GM18508 (cell line): ENCODE results near the gene ZNF414.

Experiments
- ATAC-seq: cut with Tn5 transposase; IDR thresholded peaks from one replicate; pipeline ENCODE4 v1.9.1; 2021; ENCODE audit warnings: moderate number of reproducible peaks; ENCODE audit not compliant: insufficient read depth, unreplicated experiment

The ZNF414 gene

GRCh38 chr19:8468761-8469373 is 45.1 kb downstream of the ZNF414 start:
- ATAC-seq = no peak

- ATAC-seq = no peak
Observed at GRCh38 chr19:8468124-8468523, 45.8 kb downstream of the ZNF414 start.

- ATAC-seq = no peak
Observed at GRCh38 chr19:8466018-8466417, 47.9 kb downstream of the ZNF414 start.

- ATAC-seq = no peak
Observed at GRCh38 chr19:8463365-8463764, 50.6 kb downstream of the ZNF414 start.

GRCh38 chr19:8462571-8462970 is 51.4 kb downstream of the ZNF414 start:
- no peak for ATAC-seq

- ATAC-seq = no peak
Observed at GRCh38 chr19:8461891-8462290, 52.1 kb downstream of the ZNF414 start.

- no peak for ATAC-seq
Observed at GRCh38 chr19:8461376-8461775, 52.6 kb downstream of the ZNF414 start.

- ATAC-seq = no peak
Observed at GRCh38 chr19:8460516-8461298, 53.3 kb downstream of the ZNF414 start.
